H1 (cell line): ENCODE results near the gene BLOC1S1. TPM values are rescaled to one million over a fixed set of nuclear protein-coding genes. Genes with fewer than 3 reads are reported as not detected.

Experiments
- CTCF ChIA-PET: fragments of 300-600 bp; sonication (Branson Sonifier 250); formaldehyde crosslinking; loops from one replicate; lab custom pipeline; 2021; ENCODE audit not compliant: partially characterized antibody; lab: Charles Lee
- POLR2A ChIA-PET: fragments of 300-600 bp; sonication (Branson Sonifier 250); formaldehyde crosslinking; loops from one replicate; lab custom pipeline; 2021; ENCODE audit warnings: inconsistent platforms; ENCODE audit not compliant: partially characterized antibody; lab: Charles Lee
- DNase-seq, 2 experiments: peaks; one replicate each; pipeline versions ENCODE4 v3.0.0 to v3.0.0-alpha.2; 2010 to 2022; ENCODE audit warnings: low spot score in 2 of 2, low read depth in 1 of 2, mixed read lengths in 1 of 2
- FAIRE-seq: peaks from 2 replicates; lab custom pipeline; 2011; peaks lifted over from hg19 to GRCh38; lab: Jason Lieb, UNC
- H2AFZ ChIP-seq: 2 replicates; pipeline ENCODE4 v1.8.1; 2012; ENCODE audit warnings: low read length, inconsistent platforms
- H2AK5ac ChIP-seq: 2 replicates; pipeline ENCODE4 v1.6.1; 2013; ENCODE audit warnings: low read depth, low read length
- H2BK120ac ChIP-seq: replicated peaks from 2 replicates; pipeline ENCODE3; 2013; ENCODE audit warnings: low read depth, low read length, inconsistent platforms
- H2BK12ac ChIP-seq: 2 replicates; pipeline ENCODE4 v1.6.1; 2013; ENCODE audit warnings: low read depth, low read length
- H2BK15ac ChIP-seq: 2 replicates; pipeline ENCODE4 v1.6.1; 2013; ENCODE audit warnings: low read length
- H2BK20ac ChIP-seq: 2 replicates; pipeline ENCODE4 v1.6.1; 2013; ENCODE audit warnings: low read length
- H2BK5ac ChIP-seq: 2 replicates; pipeline ENCODE4 v1.6.1; 2013; ENCODE audit warnings: low read depth, low read length
- H3K14ac ChIP-seq: 2 replicates; pipeline ENCODE4 v1.6.1; 2013; ENCODE audit warnings: inconsistent platforms; ENCODE audit not compliant: insufficient read length
- H3K18ac ChIP-seq: 2 replicates; pipeline ENCODE4 v1.6.1; 2013; ENCODE audit warnings: low read length; ENCODE audit errors: extremely low read depth
- H3K23ac ChIP-seq: 2 replicates; pipeline ENCODE4 v1.6.1; 2013; ENCODE audit warnings: inconsistent platforms; ENCODE audit not compliant: insufficient read length
- H3K23me2 ChIP-seq: 2 replicates; pipeline ENCODE4 v1.6.1; 2013; ENCODE audit warnings: low read depth, low read length
- H3K27ac ChIP-seq: 2 replicates; pipeline ENCODE4 v1.6.1; 2011; ENCODE audit warnings: low read depth, low read length, inconsistent platforms
- H3K27me3 ChIP-seq, 4 experiments: replicated peaks in 1 of 4; 1 replicate in 1 of 4; 2 replicates in 3 of 4; pipeline versions ENCODE4 v1.6.1 to v1.8.1; 2011 to 2013; ENCODE audit warnings: low read length in 3 of 4, mild to moderate bottlenecking in 3 of 4, inconsistent platforms in 2 of 4, mixed read lengths in 2 of 4, moderate library complexity in 1 of 4; ENCODE audit not compliant: control insufficient read depth in 3 of 4, insufficient read depth in 3 of 4; ENCODE audit errors: extremely low read depth in 1 of 4
- H3K36me3 ChIP-seq, 4 experiments: 2 replicates each; pipeline versions ENCODE4 v1.6.1 to v1.8.1; 2011 to 2013; ENCODE audit warnings: mild to moderate bottlenecking in 4 of 4, low read length in 3 of 4, moderate library complexity in 2 of 4, control low read depth in 1 of 4, inconsistent platforms in 1 of 4; ENCODE audit not compliant: insufficient read depth in 4 of 4, control insufficient read depth in 2 of 4
- H3K4ac ChIP-seq: replicated peaks from 2 replicates; pipeline ENCODE3; 2013; ENCODE audit warnings: low read length, low read depth, mixed read lengths, inconsistent platforms; ENCODE audit not compliant: insufficient read length
- H3K4me1 ChIP-seq, 4 experiments: replicated peaks in 1 of 4; 1 replicate in 1 of 4; 2 replicates in 3 of 4; pipeline versions ENCODE4 v1.6.1 to v1.8.1; 2011 to 2013; ENCODE audit warnings: low read length in 3 of 4, inconsistent platforms in 2 of 4, mixed read lengths in 1 of 4; ENCODE audit not compliant: insufficient read depth in 4 of 4, control insufficient read depth in 3 of 4
- H3K4me2 ChIP-seq, 2 experiments: 2 replicates each; pipeline versions ENCODE4 v1.6.1 to v1.8.1; 2011 to 2013; ENCODE audit warnings: low read depth in 2 of 2, low read length in 2 of 2, control low read depth in 1 of 2, inconsistent platforms in 1 of 2, mild to moderate bottlenecking in 1 of 2; ENCODE audit not compliant: insufficient read depth in 1 of 2
- H3K4me3 ChIP-seq, 4 experiments: fragments of 200-600, 300-600 bp in 1 of 4; sonication (generic), shearing (Covaris generic), sonication (Bioruptor Twin) in 1 of 4; 2 replicates each; pipeline versions ENCODE4 v1.5.1 to v1.8.1; 2011 to 2016; ENCODE audit warnings: low read length in 4 of 4, low read depth in 3 of 4, control low read depth in 2 of 4, inconsistent platforms in 2 of 4, mild to moderate bottlenecking in 2 of 4, mixed read lengths in 1 of 4, moderate library complexity in 1 of 4; ENCODE audit not compliant: insufficient read depth in 2 of 4; ENCODE audit errors: extremely low read depth in 1 of 4
- H3K56ac ChIP-seq: replicated peaks from 2 replicates; pipeline ENCODE3; 2013; ENCODE audit warnings: low read depth, mild to moderate bottlenecking, mixed read lengths, low read length, inconsistent platforms; ENCODE audit not compliant: insufficient read length
- H3K79me1 ChIP-seq: 2 replicates; pipeline ENCODE4 v1.6.1; 2013; ENCODE audit warnings: low read depth, low read length, control low read depth
- H3K79me2 ChIP-seq, 2 experiments: 2 replicates each; pipeline versions ENCODE4 v1.6.1 to v1.8.1; 2012 to 2013; ENCODE audit warnings: low read length in 2 of 2, mild to moderate bottlenecking in 2 of 2, inconsistent platforms in 1 of 2; ENCODE audit not compliant: insufficient read depth in 2 of 2, control insufficient read depth in 1 of 2
- H3K9ac ChIP-seq, 4 experiments: replicated peaks in 1 of 4; 1 replicate in 1 of 4; 2 replicates in 3 of 4; pipeline versions ENCODE4 v1.6.1 to v1.8.1; 2011 to 2013; ENCODE audit warnings: low read depth in 3 of 4, low read length in 3 of 4, control low read depth in 2 of 4, mild to moderate bottlenecking in 2 of 4, moderate library complexity in 2 of 4, inconsistent platforms in 1 of 4; ENCODE audit errors: extremely low read depth in 1 of 4
- H3K9me3 ChIP-seq, 2 experiments: 2 replicates each; pipeline versions ENCODE4 v1.6.1 to v1.8.1; 2012 to 2013; ENCODE audit warnings: mild to moderate bottlenecking in 2 of 2, moderate library complexity in 2 of 2, control low read depth in 1 of 2, inconsistent platforms in 1 of 2, low read depth in 1 of 2, low read length in 1 of 2, mixed read lengths in 1 of 2; ENCODE audit not compliant: insufficient read depth in 2 of 2
- H4K20me1 ChIP-seq, 2 experiments: replicated peaks in 1 of 2; 2 replicates each; pipeline versions ENCODE3 to v1.8.1; 2011 to 2013; ENCODE audit warnings: inconsistent platforms in 2 of 2, low read length in 2 of 2, mild to moderate bottlenecking in 1 of 2; ENCODE audit not compliant: insufficient read depth in 2 of 2, control insufficient read depth in 1 of 2
- H4K5ac ChIP-seq: 2 replicates; pipeline ENCODE4 v1.6.1; 2013; ENCODE audit warnings: low read length, low read depth, mixed read lengths, inconsistent platforms; ENCODE audit not compliant: insufficient read length
- H4K8ac ChIP-seq: 2 replicates; pipeline ENCODE4 v1.8.0; 2013; ENCODE audit warnings: mild to moderate bottlenecking, moderate library complexity, low read length, inconsistent platforms; ENCODE audit not compliant: insufficient read depth; ENCODE audit errors: extremely low read depth
- H4K91ac ChIP-seq: replicated peaks from 2 replicates; pipeline ENCODE3; 2013; ENCODE audit warnings: low read length, mixed read lengths, inconsistent platforms; ENCODE audit not compliant: insufficient read length
- WGBS, 2 experiments: shearing (Covaris generic) in 1 of 2; methylation state at CpG; one replicate each; pipeline versions ENCODE4 v1.1.6 to v1.1.7; 2013 to 2015; ENCODE audit warnings: low lambda C conversion rate in 2 of 2, mixed read lengths in 2 of 2, inconsistent platforms in 1 of 2, low coverage in 1 of 2, missing lambda C conversion rate in 1 of 2; ENCODE audit not compliant: insufficient replicate concordance in 2 of 2, insufficient coverage in 1 of 2, insufficient read length in 1 of 2; ENCODE audit errors: extremely low coverage in 1 of 2, missing lambda C conversion rate in 1 of 2; 5-methylcytosine and 5-hydroxymethylcytosine counted together
- polyA plus RNA-seq, 7 experiments: library from polyadenylated mRNA; depleted of rRNA in 3 of 7; stranded (reverse) in 5 of 7; unstranded in 2 of 7; fragments of >200 nt in 5 of 7; fragments of 200-250 nt in 2 of 7; gene quantifications; 1 replicate in 5 of 7; 2 replicates in 1 of 7; 4 replicates in 1 of 7; pipeline versions ENCODE4 v1.2.1 to v1.2.3, GENCODE V29; 2011 to 2013; ENCODE audit warnings: missing spikeins in 2 of 7, mixed read lengths in 2 of 7
- total RNA-seq: library from RNA; stranded (reverse); fragmentation: NEBNext Ultra II Directional; extraction: Animal tissue kit (Norgen Biotek cat#: 25700); gene quantifications from 2 replicates; pipeline ENCODE4 v1.2.1, GENCODE V29; 2021

Gene BLOC1S1
- total and polyA plus RNA-seq, 2 of the 8 experiments (the other 6 are each of a cell fraction or from before 2014, with no cell fraction given) = 91.1 to 185 TPM

DNA sequence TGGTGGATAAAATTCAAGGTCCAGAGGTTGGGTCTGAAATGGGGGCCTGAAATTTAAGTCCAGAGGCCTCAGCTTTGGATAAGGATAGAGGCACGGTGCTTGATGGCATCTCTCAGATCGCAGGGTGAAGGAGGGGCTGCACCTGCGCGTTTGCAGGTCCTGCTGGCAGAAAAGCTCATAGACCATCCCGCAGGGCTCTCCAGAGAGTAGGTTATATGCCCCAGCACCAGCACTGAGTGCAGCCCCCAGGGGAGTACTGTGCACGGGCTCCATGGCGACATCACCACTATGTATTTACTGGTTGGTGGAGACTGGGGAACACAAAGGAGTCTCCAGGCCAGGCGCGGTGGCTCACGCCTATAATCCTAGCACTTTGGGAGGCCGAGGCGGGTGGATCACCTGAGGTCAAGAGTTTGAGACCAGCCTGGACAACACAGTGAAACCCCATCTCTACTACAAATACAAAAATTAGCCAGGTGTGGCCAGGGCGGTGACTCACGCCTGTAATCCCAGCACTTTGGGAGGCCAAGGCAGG, 17.2 kb downstream of the BLOC1S1 start:
- Histone ChIP-seq H3K18ac (no peak overlapping the region), H3K27me3 (no peaks in the 10 kb centered on the region), H2BK12ac (no peak overlapping the region), H3K9ac (no peak overlapping the region), H3K56ac (no peak overlapping the region), H2BK20ac (no peak overlapping the region), H2AFZ (no peak overlapping the region), H4K20me1 (no peaks in the 10 kb centered on the region), H3K4me2 (no peak overlapping the region), H4K91ac (no peak overlapping the region), H4K5ac (no peak overlapping the region), H3K4ac (no peak overlapping the region), H3K4me3 (no peak overlapping the region), H2AK5ac (no peak overlapping the region), H2BK120ac (no peak overlapping the region), H3K27ac (no peak overlapping the region), H3K79me2 (peaks cover 0 to 1% of the 10 kb centered on the region in 2 experiments; a peak in 2 of 4 replicates), H3K14ac (no peak overlapping the region), H2BK15ac (no peak overlapping the region), H3K36me3 (no peaks in the 10 kb centered on the region), H3K23me2 (peaks cover 10% of the 10 kb centered on the region), H3K9me3 (no peaks in the 10 kb centered on the region), H3K79me1 (no peaks in the 10 kb centered on the region), H4K8ac (no peak overlapping the region; the same call in 1 of the 2 replicates), H3K4me1 (peaks cover 0 to 17% (median 9%) of the 10 kb centered on the region in 4 experiments; a peak in 5 of 7 replicates), H2BK5ac (no peak overlapping the region), H3K23ac (no peak overlapping the region)
- 93% methylated on average over 13 of the region's 14 CpGs; no CpG with 5 or more reads in 1 of the 2 experiments for WGBS, 2 experiments
- no peak for DNase-seq
- no peak for FAIRE-seq
- POLR2A ChIA-PET = interaction anchor here (1.6 to 34.1 kb wide), 4 partner anchors 9 to 33 kb away, joined by 6 to 809 read pairs (median 56); partner anchors contain the start of genes BLOC1S1 and RDH5
- CTCF ChIA-PET = interaction anchor here (0.7 to 10.7 kb wide), 4 partner anchors 12 to 1294 kb away, joined by 3 to 229 read pairs (median 95); partner anchors contain the start of genes BLOC1S1 and RDH5
